Inferior parietal cortex (tissue), 1 donor: ENCODE data around the gene AFG3L2.

Source experiments
- DNase-seq: peaks from one replicate; pipeline ENCODE4 v3.0.0-alpha.2; 2016; ENCODE audit errors: extremely low spot score

Gene AFG3L2

DNA sequence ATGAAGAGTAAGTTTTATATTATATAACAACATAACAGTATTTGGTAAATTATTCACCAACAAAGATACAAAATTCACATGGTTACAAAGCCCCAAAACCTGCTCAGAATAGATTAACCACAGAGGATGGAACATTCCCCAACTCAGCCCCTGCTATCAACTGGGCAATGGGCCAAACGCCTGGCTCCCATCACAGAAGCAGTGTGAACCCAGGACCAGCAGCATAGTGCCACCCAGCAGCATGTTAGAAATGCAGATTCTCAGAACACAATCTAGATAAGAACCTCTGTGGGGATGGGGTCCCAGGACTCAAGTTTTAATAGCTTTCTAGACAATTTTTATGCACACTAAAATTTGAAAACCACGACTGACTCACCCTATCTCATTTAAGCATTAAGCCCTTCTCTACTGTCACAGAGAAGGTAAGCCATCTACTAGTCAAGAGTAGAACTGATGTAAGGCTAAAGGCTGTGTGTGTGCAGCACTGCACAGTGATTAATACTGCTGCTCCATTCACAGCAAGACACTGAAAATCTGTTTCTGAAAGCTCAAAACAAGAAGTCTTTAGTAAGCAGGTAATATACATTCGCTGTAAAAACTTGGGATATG is 15.2 kb downstream of the AFG3L2 start:
- DNase-seq, result no peak

DNA sequence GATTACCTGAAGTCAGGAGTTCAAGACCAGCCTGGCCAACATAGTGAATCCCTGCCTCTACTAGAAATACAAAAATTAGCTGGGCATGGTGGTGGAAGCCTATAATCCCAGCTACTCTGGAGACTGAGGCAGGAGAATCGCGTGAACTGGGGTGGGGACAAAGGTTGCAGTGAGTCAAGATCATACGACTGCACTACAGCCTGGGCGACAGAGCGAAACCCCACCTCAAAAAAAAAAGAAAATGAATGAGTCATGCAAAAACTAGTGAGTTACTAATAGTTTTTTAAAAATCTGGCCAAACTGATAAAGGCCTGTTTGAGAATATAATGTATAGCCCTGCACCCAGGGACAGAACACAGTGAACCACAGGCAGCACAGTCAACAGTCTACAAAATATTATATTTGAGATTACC is 17.5 kb downstream of the AFG3L2 start:
- DNase-seq, result no peak

DNA sequence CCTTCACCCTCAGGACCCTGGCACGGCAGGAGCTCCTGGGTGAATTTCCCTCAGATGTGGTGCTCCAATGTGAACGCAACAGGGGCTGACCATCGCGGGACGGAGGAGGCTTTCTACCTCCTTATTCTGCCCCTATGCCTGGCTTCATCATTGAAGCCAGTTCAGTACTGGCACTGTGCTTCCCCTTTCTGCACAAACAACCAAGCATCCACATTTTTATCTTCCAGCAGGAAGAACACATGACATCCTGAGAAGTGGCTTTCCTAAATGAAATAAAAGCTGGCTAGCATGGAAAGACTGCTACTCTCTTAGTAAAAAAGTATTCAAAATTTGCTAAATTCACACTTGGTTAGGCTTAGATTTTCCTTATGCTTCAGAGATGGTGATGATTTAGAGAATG is 24.8 kb downstream of the AFG3L2 start:
- DNase-seq, result no peak

DNA sequence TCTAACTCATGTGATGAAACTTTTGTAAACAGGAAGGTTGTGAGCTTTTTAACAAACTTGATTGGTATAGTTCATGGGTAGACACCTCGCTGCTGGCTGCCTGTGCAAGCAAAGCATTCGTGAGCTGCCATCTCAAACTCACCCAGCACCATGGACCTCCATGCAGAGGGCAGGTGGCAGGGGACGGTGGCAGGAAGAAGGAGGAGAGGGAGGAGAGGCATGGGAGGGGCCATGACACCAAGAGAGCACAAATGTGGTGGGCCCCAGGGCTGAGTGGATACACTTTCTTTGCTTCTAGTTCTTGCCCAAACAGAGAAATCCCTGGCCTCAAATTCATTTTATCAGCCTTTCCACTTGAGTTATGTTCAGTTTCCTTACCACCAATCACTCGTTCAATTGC is 29.1 kb downstream of the AFG3L2 start:
- no peak for DNase-seq

DNA sequence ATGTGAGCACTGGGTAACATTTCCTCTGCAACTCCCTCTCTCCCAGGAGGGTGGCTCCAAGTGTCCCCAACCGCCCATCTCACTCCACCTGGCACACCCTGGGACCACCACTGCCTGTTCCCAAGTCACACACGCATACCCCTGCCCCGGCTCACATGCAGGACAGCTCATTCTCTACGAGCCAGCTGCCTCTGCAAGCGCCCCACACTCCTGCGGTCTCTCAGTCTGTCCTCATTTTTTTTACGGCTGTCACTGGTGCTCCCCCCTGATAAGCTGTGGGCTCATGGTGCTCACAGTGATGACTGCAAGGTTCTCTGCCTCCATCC is 30.8 kb downstream of the AFG3L2 start:
- DNase-seq, result no peak

DNA sequence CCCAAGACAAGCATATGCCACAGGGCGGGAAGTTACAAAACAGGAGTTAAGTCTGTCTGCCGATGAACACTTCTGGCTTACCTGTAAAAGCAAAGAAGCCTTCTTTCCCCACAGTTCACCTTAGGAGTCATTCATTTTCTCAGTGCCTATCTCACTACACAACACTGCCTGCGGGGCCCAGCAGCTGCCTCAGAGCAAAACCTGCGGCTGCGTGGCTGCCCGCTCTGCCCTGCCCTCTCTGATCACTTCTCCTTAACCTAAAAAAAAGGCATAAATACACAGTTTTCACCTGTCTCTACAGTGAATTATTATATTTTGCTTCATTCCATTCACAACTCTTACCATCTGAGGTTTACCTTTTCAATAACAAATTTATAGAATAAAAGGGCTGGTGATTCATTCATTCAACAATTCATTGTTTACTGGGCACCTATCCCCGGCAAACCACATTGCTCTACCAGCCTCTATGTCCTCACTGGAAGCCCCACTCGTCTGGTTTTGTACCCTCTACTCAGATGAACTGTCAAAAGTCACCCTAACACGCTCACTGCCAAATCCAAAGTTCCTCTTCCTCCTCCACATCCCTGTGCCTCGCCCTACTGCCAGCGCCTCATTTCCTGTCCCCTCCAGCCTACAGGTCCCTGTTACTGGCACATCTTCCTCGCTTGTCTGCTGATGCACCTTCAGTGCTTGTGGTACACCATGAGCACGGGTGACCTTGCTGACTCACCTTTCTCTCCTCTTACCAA is 31.4 kb downstream of the AFG3L2 start:
- DNase-seq, result no peak

DNA sequence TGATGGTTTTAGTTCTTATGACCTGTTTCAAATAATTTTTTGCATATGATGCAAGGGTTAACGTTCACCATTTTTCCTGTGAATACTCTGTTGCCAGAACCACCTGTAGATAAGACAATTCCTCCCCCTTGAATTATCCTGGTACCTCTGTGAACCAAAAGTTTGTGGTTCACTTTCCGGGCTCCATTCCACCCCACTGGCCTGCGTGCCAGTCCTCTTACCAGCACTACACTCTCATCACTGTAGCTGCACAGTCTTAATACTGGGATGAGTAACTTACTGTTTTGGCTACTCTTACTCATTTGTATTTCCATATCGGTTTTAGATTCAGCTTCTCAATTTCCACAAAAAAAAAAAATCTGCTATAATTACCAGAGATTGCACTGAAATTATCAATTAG is 34.4 kb downstream of the AFG3L2 start:
- no peak for DNase-seq

DNA sequence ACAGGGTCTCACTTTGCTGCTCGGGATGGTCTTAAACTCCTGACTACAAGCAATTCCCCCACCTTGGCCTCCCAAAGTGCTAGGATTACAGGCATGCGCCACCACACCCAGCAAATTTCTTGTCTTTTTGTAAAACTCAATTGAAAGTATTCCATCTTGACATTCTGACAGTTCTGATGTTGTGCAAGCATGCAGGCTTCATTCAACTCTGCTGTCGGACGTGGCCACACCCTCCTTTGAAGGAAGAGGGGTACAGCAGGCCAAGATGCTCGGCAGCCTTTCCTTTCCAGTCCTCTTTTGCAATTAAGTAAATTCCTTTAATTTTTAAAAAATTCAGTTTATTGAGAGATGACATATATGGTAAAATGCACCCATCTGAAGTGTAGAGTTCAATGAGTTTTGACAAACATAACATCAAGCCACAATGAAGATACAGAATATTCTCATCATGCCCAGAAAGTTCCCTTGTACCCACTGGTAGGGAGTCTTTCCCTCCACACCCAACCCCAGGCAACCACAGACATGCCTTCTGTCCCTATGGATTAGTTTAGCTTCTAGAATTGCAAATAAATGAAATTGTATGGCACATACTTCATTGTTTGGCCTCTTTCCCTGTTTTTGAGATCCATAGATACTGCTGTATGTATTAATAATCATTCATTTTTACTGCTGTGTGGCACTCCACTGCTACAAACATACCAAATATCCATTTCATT is 35.9 kb downstream of the AFG3L2 start:
- no peak for DNase-seq

DNA sequence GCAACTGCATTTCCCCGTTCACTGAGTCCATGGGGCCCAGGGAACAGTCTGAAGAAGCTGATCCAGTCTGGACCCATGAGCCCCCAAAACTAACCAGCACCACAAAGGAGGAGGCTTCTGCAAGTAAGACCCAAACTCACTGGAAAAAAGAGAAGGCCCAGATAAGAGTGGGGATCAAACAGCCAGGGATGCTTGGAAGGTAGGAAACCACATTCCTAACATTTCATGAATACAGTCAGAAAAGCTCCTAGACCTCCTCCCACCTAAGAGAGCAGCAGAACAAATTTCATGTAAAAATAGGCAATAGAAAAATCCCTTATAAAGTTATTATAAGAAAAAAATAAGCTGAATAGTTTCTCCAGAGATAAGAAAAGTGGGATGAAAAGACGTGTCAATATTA is 38.6 kb downstream of the AFG3L2 start:
- DNase-seq, result no peak

DNA sequence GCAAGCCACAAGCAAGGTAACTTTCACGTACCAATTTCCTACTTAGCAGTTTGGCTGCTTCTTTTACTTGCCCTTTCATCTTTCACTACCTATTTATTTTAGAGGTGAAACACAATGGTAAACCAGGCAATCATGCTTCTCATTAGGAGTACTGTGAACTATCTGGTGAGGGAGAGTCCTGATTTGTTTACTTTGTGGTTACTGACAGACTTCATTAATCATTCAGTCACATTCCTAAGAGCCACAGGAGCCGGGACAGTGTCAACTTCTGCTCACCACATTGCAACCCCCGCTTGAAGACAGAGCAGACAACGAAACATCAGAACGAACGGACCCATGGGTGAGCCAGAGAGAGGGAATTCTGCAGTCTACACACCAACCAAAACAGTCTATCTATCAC is 40.1 kb downstream of the AFG3L2 start:
- no peak for DNase-seq

DNA sequence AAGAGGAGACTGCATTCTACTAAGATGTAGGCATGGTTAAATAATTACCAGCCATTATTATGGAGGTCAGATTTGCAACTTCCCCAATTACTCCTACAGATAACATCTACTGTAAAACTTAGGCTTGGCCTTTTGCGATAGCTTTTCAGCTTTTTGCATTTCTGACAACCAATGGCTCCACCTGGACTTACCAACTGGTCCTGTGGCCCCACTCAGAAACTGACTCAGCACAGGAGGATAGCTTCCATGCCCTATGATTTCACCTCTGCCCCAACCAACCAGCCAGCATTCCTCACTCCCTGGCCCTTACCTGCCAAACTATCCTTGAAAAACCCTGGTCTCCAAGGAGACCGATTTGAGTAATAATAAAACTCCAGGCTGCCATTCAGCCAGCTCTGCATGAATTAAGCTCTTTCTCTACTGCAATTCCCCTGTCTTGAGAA is 40.8 kb downstream of the AFG3L2 start:
- DNase-seq, result no peak

DNA sequence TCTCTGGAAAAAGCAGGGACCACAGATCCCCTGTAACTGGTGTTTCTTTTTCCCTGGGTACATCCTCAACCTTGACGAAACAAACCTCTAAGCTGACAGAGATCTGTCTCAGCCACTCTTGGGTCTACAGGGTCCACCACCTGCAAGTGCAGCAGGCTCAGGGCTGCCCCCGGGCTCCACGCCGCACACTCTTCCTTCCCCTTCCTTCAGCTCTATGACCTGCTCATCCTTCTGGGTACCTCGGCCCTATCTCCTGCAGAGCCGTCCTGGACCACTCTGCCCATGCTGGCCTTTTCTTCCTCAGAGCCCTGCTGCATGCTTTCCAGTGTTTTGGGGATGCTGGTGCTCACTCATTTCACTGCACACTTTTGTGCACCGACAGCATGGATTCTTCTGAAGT is 41.5 kb downstream of the AFG3L2 start:
- DNase-seq, result no peak

DNA sequence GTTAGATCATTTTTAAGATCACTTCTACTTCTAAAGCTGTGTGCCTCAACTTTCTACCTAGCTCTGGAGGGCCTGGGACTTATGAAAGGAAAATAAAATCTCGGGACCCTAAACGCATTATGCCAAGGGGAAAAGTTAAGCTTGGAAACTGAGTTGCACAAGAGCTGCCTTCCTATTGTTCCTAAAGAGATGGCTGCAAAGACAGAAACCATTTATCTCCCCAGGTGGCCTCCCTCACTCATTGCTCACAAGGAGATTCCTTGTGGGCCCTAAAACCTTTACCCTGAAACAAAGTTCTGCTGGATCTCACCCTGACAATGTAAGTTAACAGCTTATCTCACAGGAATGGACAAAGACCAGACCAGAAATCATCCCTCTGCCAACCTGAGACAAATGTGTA is 42.2 kb downstream of the AFG3L2 start:
- DNase-seq, result no peak

DNA sequence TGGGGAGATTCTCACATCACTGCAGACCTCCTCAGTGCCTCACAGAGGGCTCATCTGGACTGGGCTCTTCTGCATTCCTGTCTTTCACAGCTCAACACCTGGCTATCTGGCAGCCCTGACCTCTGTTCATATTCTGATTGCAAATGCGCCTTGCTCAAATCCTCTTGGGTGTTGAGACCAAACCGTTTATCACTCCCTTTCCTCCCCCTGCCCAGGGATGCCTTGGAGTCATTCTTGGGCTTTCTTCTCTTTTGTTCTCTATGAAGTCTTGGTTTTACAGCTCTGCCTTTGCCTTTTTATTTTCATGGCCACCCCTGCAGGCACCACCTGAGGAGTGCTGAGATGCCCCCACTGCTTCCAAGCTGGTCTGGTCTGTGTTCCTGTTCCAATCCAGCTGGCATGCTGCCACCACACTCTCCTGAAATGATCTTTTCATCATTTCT is 42.6 kb downstream of the AFG3L2 start:
- DNase-seq, result no peak

DNA sequence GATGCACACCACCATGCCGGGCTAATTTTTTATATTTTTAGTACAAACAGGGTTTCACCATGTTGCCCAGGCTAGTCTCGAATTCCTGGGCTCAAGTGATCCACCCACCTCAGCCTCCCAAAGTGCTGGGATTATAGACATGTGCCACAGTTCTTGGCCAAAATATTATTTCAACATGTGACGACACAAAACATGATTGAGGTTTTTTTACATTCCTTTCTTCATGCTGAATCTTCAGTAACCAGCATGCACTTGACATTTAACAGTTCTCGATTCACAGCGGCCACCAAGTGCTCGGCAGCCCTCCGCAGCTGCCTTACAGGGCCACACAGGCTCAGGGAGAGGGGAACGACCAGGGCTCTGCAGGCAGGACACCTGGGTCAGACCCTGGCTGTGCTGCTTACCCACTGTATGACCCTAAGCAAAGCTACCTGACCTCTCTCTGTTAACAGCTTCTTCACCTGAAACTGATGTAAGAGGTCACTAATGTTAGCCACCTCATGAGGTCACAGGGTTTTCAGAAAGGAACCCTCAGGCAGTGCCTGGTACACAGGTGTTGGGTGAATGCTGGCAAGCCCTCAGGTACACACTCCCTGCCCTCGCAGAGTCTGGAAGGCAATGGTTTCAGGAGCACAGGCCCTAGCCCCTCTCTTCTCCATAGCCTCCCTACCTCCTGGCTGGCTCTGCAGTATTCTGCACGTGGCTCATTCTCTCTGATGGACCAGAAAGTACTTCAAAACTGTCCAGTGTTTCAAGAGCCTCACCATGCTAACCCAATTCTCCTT is 43.3 kb downstream of the AFG3L2 start:
- DNase-seq, result no peak

DNA sequence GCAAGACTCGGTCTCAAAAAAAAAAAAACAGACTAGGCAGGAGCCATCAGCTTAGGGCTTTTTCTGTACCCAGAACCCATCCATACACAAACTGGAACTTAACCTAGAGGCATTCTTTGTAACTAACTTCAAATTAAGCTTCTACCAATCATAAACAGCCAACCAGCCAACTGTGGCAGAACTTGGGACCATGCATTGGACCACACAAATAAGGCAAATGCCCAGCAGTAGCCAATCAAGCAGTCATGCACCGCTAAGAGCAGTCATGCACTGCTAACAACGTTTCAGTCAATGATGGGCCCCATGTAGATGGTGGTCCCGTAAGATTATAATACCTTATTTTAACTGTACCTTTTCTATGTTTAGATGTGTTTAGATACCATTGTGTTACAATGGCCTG is 46.3 kb downstream of the AFG3L2 start:
- DNase-seq, result no peak

DNA sequence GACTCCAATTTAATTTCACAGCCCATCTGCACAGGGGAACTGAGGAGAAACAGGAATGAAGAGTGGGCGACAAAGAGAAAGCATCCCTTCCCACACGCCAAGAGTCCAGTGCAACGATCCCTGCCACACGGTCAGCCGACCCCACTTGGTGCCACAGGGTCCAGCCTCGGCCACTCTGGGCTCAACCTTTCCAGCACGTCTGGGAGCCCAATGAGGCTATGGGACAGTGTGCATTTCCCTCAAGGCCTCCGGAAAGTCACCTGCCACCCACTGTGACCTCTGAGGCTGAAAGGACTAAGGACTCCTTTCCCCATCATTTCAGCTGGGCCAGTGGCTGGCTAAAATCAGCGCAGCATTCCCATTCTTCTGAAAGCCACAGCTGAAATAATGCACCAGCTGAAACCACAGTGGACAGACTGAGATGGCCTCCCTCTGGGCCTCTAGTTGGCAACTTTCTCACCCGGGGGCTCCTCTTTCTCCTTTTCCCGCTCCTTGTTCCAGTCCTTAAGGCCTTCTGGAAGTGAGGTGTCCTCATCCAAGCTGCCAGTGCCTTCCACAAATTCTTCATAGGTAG is 47.8 kb downstream of the AFG3L2 start:
- no peak for DNase-seq

DNA sequence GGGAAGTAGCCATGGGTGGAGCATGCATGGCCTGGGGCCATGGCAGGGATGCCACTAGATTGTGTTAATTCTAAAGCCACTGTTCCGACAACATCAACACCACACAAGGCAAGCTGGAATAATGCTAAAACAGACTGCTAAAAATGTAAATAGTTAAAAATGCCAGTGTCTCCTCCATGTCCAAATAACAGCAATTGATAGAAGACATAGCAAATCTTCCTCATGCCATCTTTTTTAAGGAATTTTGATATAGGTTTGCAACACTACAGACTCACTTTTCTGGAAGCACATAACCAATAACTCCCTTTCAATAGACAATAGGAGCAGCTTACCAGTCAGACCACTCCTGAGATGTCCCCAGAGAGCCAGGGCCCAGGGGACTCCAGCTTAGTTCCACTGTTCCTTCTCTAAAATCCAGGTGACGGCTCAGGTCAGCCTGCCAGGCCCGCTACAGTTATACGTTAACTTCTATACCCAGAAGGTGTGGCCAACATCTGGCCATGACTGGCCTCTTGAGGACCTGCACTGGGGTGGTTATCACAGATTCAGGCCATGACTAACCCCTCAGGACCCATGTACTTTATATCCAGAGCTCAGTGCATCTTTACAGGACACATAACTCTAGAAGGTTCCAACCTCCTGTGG is 48.7 kb downstream of the AFG3L2 start:
- no peak for DNase-seq

DNA sequence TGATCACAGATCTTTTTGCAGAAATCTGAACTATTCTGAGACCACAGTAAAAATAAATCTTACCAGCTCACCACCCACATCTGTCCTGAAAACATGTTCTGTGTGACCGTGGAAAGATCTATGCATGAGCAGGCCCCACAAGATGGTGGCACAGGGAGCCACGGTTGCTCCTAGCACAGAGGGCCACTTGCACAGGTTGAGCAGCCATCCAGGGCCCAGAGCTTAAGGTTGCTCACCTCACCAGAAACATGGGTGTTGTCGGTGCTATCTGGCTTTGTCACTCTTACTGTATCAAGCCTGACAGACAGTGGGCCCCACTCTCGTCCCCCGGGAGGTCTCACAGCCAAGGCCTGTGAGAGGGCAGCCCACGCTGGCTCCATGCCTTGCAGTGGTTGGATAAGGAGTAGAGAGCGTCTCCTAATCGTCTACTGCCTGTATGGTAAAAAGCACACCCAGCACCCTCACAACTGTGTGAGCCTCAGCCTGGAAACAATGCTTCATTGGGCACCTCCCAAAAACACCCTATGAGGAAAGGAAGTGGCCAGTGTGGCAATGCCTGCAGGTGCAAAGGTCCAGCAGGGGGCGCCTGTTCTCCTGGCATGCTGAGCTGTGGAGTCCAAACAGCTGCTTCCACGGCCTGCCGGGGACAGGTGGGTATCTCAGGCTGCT is 49.4 kb downstream of the AFG3L2 start:
- peak; percentile 35 for DNase-seq

DNA sequence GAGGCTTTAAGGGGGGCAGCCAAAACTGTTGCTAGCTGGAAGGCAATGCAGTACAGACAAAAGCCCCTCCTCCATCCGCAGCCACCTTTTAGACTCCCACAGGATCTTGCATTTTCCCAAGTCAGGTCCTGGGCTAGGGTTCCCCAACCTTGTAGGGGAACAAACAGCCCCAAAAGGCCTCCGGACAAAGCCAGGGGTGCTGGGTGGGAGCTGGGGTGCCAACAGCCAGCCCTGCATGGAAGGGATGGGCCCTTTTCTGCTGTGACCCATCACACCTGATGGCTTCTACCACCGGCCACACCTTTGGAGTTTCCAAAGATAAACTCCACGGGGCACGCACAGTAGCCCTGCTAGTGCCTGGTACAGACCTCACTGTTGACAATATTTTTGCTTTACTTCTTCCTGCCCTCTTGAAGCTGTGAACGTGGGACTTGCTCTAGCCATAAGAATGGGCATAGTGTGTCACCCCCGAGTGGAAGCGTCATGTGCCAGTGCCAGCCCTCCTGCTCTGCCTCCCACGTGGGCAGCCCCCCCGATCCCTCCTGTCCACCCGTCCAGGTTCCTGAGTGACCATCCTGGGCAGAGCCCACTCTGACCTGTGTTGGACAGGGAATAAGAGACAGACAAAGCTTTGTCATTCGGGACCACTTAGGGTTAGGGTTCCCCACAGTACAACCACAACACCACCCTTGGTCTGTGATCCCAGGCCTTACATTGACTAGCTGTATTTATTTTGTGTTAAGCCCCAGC is 50.1 kb downstream of the AFG3L2 start:
- no peak for DNase-seq
